Fibroblast of lung (primary cell): Measurements from ENCODE around the gene EMC10.

Experiments used
- CTCF ChIP-seq, 2 donors: IDR thresholded peaks in 1 of 2; conservative IDR thresholded peaks in 1 of 2; 1 replicate in 1 of 2; 2 replicates in 1 of 2; pipeline ENCODE4 v1.5.1; 2011 to 2012; ENCODE audit warnings: low read length in 2 of 2, control low read depth in 1 of 2, inconsistent platforms in 1 of 2, low read depth in 1 of 2, mild to moderate bottlenecking in 1 of 2
- EZH2 ChIP-seq: IDR thresholded peaks from 2 replicates; pipeline ENCODE4 v1.5.1; 2012; ENCODE audit warnings: low read length, control low read depth, mild to moderate bottlenecking; ENCODE audit errors: missing control alignments

GRCh38 chr19:50464348-50464747, 12.0 kb upstream of the EMC10 start:
- TF ChIP-seq CTCF (conservative IDR thresholded peaks at IDR 0.05 in 1 of 2, IDR thresholded peaks at IDR 0.05 in 1 of 2; ENCODE audit: low read depth in 1 of 2, low read length in 2 of 2), result no peak
- no peak for TF ChIP-seq EZH2
